Sciatic nerve (tissue), 2 donors: ENCODE data around the gene HS3ST3A1. TPM values are rescaled to one million over a fixed set of nuclear protein-coding genes. Genes with fewer than 3 reads are reported as not detected.

Source experiments
- ATAC-seq: fragments of 200-7000 bp; cut with Tn5 transposase; one replicate; pipeline ENCODE4 v1.9.1; 2020; ENCODE audit warnings: mild to moderate bottlenecking, moderate library complexity
- DNase-seq: peaks from one replicate; pipeline ENCODE4 v3.0.0-alpha.2; 2020; ENCODE audit warnings: low spot score
- intact Hi-C: fragments of 100-400 bp; cut with DNase I; formaldehyde crosslinking; loops from one replicate; pipeline ENCODE4 v1.14.2; 2022
- total RNA-seq: library from RNA; stranded (reverse); fragmentation: NEBNext Ultra II Directional; extraction: Animal tissue kit (Norgen Biotek cat#: 25700); gene quantifications from one replicate; pipeline ENCODE4 v1.2.1, GENCODE V29; 2021
- donor health status: DM: no; HTN: no; CAD: no.
- donor health status: DM: no; HTN: no; CAD: no.

The HS3ST3A1 gene
- total RNA-seq, 1 donor from 2014 or later, result 1.0 TPM

DNA sequence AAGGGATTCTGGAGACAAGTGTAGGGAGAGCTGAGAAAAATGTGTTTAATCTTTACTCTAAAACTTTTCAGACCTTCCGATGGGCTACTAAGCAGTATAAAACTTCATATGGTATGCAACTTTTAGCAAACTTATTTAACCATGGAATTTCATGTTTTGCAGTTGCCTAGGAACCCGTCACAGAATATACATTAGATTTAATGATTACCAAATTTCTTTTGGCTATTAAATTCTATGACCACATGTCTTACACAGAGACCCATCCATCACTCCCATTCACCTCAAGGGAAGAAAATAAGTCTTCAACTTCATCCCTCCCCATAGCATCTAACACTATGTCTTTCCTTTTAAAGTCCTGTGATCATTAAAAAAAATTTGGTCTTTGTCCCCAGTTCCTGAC lies 54.9 kb downstream of the HS3ST3A1 start:
- intact Hi-C loops, result no loop called here
- no peak for DNase-seq
- no peak for ATAC-seq

DNA sequence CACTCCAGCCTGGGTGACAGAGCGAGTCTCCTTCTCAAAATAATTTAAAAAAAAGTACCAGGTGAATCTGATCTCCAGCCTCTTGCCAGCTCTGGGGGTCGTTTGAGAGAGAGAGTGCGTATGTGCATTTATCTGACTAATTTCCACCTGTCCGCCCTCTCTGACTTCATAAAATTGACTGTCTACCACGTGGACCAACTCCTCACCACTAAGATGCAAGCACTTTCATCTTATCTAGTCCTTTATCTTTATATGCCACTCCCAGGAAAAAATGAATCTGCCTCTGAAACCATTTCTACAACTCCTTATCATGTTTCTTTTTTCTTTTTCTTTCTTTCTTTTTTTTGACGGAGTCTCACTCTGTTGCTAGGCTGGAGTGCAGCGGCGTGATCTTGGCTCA lies 55.8 kb downstream of the HS3ST3A1 start:
- DNase-seq, result no peak
- ATAC-seq, result no peak
- intact Hi-C loops, result no loop called here

DNA sequence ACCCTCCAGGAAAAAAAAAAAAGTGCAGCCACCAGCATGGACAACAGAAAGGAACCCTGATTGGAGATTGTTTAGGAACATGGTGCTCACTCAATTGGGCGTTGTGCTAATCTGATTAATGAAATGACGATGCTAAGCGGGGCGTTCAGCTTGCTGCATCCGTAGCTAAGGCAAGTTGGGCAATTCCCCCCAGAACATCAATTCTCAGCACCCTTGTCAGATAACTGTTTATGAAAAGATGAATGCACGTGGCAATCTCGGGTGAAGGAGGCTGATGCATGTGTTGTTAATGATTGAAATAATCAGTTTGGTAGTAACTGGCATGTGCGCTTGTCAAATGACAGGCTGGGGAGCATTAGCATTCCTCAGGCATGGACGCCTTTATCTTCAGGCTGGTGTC lies 57.0 kb downstream of the HS3ST3A1 start:
- DNase-seq (no peak), ATAC-seq (no peak)
- intact Hi-C loops, result no loop called here

DNA sequence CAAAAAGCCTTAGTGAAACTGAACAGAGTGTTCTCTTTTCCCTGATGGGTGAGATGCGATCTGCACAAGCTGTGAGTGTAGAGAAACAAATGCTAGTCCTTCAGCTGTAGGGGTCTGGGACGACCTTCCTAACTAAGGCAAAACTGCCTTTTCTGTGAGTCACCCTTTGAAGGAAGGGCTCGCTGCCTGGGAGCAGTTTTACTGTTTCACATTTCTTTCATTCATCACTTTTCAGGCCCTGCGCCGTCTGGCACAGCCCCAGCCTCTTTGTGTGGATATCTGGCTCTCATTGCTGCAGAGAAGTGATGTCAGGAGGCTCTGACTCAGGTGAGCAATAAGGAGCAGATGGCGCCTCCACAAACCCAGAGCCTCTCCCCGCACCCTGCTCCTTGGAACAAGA lies 57.4 kb downstream of the HS3ST3A1 start:
- no peak for ATAC-seq
- intact Hi-C loops, result no loop called here
- no peak for DNase-seq

DNA sequence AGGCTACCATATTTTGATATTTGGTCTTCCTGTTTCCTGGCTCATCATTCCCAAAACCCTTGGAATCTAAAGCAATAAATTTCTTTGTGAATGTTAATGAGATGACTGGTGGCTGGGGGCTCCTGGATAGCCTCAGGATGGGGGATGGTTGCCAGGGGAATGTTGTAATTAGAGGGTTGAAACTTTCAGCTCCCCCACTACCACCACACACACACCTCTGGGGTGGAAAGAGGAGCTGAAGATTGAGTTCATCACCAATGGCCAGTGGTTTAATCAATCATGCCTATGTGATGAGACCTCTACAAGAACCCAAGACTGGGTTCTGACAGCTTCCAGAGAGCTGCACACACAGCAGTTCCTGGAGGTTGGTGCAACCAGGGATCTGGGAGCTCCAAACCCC lies 59.1 kb downstream of the HS3ST3A1 start:
- intact Hi-C loops, result no loop called here
- ATAC-seq (no peak), DNase-seq (no peak)

DNA sequence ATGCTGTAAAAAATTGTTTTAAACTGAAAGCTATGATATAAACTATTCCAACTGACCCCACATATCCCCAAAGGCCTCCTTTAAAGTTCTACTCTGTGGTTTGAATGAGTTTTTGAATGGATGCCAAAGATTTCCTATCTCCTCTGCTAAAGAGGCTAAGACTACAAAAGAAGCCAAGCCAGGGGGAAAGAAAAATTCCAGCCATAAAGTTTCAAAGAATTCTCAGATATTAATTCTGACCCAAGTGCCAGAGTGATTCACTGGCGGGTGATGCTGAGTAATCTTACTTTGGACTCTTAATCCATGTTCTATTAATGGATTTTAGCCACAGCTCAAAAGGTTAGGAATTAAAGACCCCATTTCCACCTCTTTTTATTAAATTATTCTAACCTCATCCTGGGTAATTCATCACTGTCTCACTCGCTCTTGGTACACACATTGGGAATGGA lies 60.7 kb downstream of the HS3ST3A1 start:
- ATAC-seq (peak; percentile 39), DNase-seq (no peak)
- intact Hi-C loops, result no loop called here

DNA sequence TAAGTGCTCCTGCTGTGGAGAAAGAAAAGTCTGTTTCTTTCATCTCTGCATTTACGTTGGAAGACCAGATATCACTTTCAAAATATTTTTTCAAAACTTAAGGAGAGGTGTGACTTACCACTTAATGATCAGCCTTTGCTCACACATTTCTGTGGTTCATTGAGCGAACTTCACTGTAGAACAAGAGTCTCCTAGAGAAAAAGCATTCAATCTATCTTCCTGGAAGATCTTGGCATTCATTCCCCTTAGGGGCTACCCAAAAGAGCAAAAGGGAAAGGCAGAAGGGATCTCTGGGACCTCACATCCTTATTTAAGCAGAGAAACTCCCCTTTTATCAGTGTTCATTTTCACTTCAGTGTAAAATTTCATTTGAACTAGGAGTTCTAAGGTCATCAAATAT lies 61.2 kb downstream of the HS3ST3A1 start:
- intact Hi-C loops, result no loop called here
- DNase-seq, result no peak
- no peak for ATAC-seq

DNA sequence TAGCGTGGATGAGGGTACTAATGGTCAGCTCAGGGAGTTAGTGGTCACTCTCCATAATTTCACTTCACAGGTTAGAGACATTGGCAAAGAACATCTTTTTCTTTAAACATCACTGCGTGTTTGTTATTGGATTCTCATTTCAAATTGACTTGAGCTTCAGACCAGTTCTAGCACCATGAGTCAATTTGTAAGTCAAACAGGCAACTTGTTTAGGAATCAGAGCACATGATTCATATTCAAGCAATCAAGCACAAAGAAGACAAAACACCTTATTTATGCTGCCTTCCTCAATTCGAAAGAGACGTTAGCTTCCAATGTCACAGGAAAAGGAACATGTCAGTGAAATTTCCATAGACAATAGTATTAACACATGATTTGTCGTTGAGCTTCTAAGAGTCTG lies 62.3 kb downstream of the HS3ST3A1 start:
- intact Hi-C loops, result no loop called here
- DNase-seq (no peak), ATAC-seq (no peak)

DNA sequence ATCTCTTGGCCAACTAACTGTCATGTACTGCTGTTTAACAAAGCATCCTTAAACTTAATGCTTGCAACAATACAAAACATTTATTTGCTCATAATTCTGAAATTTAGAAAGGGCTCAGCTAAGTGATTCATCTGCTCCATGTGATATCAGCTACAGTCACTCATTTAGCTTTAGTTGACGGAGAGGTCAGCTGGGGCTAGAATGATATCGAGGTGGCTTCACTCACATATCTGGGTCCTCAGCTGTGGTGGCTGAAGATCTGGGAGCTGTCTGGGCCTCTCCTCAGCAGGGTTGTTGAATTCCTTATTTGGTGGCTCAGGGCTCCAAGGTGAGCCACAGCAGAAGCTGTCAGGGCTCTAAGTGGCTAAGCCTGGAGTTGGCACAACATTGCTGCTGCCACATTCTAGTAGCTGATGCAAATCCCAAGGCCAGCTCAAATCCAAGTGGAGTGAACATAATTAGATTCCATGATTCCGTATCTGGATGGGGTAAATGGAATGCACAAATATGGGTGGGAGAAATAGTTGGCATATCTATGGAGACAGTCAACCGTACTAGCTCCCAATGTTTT lies 62.8 kb downstream of the HS3ST3A1 start:
- intact Hi-C loops, result no loop called here
- DNase-seq, result no peak
- ATAC-seq, result no peak

DNA sequence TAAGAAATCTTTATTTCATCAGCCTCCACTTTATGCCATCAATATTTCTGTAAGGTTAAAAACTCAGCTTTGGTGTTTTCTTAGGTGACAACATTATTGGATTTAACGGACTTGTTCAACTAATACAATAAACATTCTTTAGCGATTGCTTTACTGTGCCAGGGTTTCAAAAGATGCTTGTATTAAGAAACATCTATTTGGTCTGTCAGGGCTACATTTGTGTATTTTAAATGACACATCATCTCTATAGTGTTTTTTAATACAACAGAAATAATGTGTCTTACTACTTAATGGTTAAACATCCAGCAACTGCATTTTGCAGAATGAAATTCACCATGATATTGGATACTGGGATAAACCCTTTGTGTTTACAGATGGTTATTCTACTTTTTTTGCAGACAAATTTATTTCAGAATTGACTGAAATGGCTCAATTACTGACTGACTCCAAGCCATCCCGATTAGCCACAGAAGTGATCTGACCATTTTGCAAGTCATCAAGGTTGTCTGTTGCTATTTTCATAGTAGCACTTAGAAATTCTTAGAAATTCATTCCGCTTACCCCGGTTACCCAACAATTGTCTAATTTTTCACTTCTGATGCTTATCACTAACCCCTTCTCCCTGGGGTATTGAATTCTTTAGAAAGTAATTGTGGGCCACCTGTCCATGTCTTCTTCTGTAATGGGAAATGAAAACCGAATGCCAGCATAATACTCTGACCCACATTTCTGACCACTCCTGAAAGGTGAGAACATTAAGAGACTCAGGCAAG lies 63.7 kb downstream of the HS3ST3A1 start:
- no peak for ATAC-seq
- intact Hi-C loops, result no loop called here
- no peak for DNase-seq

DNA sequence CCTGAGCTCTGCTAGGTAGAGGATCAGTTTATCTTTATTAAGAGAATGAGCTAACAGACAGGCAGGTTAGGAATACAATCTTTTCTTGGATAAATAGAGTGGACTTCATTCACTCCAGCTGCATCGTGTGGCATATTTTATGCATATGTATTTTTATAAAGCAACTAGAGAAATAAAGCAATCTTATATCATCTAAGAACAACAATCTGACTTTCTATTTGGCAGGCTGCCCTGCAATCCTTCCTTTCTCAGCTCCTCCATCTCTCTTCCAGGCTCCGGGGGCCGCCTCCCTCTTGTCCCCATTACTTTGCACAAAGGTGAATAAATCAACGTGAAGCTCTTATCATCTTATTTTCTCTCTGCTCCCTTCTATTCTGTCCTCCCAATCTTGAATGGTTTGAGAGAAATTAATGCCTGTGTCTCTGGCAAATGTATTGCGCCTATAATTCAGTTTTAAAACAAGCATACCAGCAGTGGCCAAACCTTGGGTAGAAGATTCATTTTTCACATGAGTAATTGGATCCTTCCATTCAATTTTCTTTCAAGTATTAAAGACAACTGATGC lies 64.5 kb downstream of the HS3ST3A1 start:
- no peak for DNase-seq
- intact Hi-C loops, result no loop called here
- ATAC-seq, result no peak

DNA sequence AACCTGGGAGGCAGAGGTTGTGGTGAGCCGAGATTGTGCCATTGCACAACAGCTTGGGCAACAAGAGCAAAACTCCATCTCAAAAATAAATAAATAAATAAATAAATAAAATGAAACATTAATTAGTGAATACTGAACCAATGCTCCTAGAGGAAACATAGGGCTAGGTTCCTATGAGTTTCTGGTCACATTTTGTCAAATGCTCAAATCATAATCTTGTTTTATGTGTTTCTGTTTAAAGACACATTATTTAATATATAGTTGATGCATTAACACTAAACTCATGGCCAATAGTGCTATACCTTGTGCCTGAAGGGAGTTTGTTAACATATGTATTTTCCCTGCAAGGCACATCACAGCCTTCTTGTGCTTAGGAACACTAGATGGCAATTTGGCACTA lies 66.8 kb downstream of the HS3ST3A1 start:
- intact Hi-C loops, result no loop called here
- DNase-seq, result no peak
- no peak for ATAC-seq

DNA sequence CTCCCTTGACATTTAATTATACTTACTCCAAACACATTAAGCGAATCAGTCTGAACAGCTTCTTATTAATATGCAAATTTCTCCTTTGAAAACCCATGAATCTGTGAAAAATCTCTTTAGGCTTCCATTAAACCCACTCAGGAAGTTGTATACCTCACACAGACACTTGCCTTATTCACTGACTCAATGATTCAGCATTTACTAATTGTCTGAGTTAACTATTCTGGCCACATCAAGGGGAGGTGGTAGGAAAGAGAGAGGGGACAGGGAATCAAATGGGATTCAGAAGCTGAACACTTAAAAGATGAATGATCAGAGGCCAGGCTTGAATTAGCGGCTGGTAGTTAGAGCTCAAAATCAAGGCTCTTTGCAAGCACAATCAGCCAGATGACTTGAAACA lies 70.0 kb downstream of the HS3ST3A1 start:
- DNase-seq, result no peak

DNA sequence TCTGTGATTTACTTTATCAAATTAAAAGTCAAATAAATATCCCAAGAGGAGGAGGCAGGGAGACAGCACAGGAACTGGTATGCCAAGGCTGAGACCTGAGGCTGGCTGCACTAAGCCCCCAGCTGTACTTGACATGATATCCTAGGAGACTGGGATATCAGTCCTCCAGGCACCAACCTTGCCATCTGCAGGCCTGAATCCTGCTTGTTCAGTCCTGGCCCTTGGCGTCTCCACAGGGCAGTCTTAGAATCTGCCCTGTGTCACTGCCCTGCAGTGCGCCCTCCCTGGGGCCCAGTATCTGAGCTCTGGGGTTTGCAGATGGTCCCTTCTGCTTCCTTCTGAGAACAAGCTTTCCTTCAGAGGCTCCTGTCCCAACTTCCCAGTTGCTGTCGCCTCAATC lies 75.9 kb downstream of the HS3ST3A1 start:
- DNase-seq (no peak), ATAC-seq (no peak)
- intact Hi-C loops, result no loop called here

More for the DNA sequence above, 70.0 kb downstream of the HS3ST3A1 start:
- intact Hi-C loops, result no loop called here
- no peak for ATAC-seq

DNA sequence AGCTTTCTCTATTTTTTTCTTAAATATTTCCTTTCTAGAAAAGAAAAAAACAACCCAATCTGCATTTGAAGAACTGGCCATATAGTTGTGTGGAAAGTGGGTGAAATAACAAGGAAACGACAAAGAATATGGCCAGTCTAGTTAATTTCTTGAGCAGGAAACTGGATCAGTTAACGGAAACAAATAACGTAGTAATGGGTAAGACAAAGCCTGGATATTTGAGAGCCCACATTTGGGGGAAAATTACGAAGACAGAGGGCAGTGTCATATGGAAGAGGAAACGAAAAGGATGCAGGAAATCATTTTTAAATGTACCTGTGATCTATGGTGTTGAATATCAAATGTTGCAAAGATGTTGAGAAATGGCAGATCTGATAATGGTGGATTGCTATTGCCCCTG lies 78.6 kb downstream of the HS3ST3A1 start:
- DNase-seq (no peak), ATAC-seq (no peak)
- intact Hi-C loops, result no loop called here

DNA sequence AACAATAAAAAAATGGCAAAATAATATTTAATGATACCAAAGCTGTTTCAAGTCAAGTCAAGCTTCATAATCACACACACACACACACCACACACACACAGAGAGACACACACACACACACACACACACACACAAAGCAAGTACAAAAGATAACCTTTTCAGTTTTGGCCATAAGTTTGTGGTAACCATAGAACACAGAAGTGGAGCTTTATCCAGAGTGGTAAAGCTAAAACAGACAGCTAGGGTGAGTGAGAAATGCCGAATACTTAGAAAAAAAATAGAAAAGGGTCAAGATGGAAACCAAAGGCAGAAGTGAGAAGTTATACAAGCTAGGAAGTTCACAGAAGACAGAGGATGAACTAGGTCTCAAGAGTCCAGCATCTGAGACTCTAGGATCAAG lies 79.0 kb downstream of the HS3ST3A1 start:
- ATAC-seq, result no peak
- intact Hi-C loops, result no loop called here
- DNase-seq, result no peak

DNA sequence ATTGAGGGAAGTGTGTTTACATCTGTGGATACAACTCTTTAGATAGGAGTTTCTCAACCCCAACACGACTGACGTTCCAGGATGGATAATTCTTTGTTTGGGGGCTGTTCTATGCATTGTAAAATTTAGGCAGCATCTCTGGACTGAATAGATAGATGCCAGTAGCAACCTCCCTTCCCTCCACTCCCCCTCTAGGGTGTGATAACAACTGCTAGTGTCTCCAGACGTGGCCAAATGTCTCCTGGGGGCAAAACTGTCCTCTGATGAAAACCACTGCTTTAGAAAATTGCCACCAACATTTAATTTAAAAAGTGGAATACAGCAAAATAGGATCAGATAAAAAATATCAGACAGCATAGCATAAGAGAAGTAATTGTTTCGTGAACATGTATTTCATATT lies 79.9 kb downstream of the HS3ST3A1 start:
- DNase-seq, result no peak
- intact Hi-C loops, result no loop called here
- ATAC-seq, result no peak

DNA sequence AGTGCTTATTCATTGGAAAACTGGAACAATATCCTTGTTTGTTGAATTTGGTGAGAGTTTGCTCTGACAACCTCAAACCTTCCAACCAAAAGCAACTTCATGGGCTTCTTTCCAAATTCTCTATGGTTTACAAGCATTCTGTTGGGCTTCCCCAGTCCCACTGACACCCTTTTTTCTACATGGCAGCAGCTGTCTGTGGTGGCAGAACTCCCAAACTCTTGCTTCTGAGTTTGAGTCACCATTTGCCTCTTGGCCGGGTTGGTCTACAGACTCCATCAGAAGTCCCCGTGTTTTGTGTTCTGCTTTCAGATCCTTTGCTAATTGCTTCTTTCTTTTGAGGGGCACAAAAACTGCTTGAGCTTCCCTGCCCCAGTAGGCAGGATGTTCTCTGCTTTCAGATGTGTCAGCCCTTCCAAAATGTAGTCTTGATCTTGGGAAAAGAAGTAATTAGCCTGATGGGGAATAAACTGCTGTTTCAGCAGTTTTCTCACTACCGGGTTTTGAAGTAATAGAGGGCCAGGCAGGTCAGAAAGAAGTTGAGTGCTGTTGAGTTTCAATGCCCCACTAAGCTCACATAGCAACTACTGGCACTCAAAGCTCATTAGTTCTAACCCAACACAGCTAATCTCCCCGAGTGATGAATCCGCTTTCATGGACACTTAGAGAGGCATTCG lies 80.7 kb downstream of the HS3ST3A1 start:
- no peak for ATAC-seq
- no peak for DNase-seq
- intact Hi-C loops, result no loop called here

DNA sequence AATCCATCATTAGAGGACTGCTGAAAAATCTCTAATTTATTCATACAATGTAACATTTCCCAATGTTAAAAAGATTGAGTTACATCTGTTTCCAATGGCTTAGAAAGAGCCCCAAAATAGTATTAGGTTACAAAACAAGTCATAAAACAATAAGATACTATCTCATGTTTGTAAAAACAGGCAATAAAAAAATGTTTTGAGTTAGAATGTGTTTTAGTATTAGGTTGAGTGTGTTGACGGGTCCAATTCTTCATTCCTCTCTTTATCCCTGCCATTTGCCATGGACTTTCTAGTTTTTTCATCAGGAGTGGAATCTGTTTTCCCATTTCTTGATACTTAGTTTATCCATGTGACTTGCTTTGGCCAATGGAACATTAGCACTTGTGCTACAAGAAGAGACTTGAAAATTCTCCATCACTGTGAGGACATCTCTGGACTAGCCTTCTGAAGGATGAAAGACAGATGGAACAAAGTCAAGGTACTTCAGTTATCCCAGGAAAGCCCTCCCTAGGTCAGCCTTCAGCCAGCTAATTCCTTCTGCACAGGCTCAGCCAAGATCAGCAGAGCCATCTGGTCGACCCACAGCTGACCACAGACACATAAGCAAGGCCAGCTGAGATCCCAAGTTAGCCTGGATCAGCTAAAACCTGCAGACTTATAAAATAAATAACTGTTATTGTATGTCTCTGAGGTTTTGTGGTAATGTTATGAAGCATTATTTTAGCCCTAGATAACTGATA lies 83.3 kb downstream of the HS3ST3A1 start:
- DNase-seq, result no peak
- ATAC-seq, result no peak
- intact Hi-C loops, result no loop called here

DNA sequence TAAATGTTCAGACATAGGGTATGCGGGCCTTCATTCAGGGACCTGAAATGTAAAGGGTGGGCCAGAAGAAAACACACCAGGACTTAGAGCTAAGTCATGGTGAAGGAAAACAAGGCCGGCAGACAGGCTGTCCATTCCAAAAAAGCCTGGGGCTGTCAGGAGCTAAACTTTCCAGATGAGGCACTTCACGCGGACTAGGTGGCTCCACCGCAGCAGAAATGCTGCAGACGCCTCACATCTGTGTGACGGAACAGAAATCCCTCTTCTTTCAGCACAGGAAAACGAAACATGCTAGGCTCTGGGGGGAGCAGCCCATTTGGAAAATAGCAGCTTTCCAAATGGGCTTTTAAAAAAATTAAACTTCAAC lies 88.7 kb downstream of the HS3ST3A1 start:
- DNase-seq, result no peak

More for the DNA sequence above, 88.7 kb downstream of the HS3ST3A1 start:
- intact Hi-C loops, result no loop called here
- no peak for ATAC-seq
